DLD1 (cell line): ENCODE data around the gene FAXDC2.

ENCODE experiments used
- in situ Hi-C: cut with HindIII; loops from 2 replicates; pipeline ENCODE4 v1.10.0; 2017; ENCODE audit warnings: low sequenced_read_pairs

The FAXDC2 gene, protein sequence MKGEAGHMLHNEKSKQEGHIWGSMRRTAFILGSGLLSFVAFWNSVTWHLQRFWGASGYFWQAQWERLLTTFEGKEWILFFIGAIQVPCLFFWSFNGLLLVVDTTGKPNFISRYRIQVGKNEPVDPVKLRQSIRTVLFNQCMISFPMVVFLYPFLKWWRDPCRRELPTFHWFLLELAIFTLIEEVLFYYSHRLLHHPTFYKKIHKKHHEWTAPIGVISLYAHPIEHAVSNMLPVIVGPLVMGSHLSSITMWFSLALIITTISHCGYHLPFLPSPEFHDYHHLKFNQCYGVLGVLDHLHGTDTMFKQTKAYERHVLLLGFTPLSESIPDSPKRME

GRCh38 chr5:154850255-154851062 lies at the start of gene FAXDC2:
Gene FAXDC2 (minus strand): TSS chr5:154850603. CDS start chr5:154838178, 12,425 bp downstream.
- in situ Hi-C loops = no loop called here

GRCh38 chr5:154900066-154900465 lies 49.7 kb upstream of the FAXDC2 start:
- in situ Hi-C loops = no loop called here

DNA sequence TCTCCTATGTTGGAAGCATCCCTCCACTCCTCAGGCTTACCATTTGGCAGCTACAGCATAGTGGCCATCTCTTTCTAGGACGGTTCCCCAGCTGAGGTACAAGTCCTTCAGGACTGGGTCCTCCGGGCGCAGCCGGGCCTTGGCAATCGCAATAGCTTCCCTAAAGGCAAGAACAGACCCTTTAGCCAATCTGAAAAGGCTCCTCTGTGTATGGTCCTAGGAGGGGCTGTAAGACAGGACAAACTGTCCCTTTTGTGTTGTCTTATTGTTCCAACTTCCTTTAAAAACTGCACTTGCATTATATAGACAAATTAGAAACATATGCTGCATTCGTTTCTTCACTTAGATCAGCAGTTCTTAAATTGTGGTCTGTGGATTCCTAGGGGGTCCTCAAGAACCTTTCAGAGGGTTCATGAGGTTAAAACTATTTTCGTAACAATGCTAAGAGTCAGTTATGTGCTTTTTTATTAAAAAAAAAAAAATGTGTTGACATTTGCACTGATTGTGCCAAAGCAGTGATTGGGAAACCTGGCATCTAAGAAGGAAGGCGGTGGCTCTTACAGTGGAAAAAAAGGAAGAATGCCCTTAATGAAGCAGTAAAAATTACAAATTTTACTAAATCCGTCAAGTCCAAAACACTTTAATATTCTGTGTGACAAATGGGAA lies 48.9 kb upstream of the FAXDC2 start:
- in situ Hi-C loops = loop anchor here (25.0 kb wide), 1 partner anchor 112 kb away; no protein-coding TSS in a partner anchor

- in situ Hi-C loops = loop anchor here (25.0 kb wide), 1 partner anchor 111 kb away; no protein-coding TSS in a partner anchor
These were observed 47.8 kb upstream of the FAXDC2 start for GRCh38 chr5:154898210-154898609.

GRCh38 chr5:154896562-154897165 lies 46.3 kb upstream of the FAXDC2 start:
- in situ Hi-C loops = loop anchor here (25.0 kb wide), 1 partner anchor 109 kb away; no protein-coding TSS in a partner anchor

DNA sequence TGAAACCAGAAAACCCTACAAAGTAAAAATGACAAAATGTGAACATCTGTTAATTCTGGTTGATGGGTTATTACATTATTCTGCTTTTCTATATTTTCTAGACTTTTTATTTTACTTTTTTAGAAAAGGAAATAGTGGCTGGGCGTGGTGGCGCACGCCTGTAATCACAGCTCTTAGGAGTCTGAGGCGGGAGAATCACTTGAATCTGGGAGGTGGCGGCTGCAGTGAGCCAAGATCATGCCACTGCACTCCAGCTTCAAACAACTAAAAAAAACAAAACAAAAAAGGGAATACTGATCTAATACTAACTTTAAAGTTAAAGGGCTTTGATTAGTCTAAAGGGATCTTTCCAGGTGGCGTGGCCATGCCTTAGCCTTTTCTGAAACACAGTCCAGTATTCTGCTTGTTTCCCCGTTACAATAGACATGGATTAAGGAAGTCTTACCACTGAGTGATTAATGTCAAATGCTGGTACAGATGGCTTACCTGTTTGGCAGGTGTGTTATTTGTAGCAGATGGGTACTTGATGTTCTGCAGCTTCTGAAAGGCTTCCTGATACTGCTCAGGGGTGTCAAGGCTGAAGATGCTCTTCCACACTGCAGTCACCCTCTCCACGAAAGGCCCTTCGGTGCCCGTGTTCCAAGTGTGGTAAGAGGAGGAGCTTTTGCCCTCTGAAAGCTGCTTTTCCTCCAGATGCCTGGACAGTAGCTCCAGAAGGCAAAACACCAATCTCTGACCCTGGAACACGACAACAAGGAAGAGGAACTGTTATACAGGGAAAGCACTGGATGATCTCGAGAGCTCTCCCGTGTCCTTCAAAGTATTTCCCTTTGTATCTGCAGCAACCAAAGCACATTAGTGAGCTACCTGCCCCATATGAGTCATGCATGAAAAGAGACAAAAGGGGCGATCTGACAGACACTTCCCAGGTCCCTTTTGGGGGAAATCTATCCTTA lies 45.5 kb upstream of the FAXDC2 start:
- in situ Hi-C loops = loop anchor here (25.0 kb wide), 1 partner anchor 109 kb away; no protein-coding TSS in a partner anchor

GRCh38 chr5:154893381-154893780 lies 43.0 kb upstream of the FAXDC2 start:
- in situ Hi-C loops = loop anchor here (25.0 kb wide), 1 partner anchor 106 kb away; no protein-coding TSS in a partner anchor

DNA sequence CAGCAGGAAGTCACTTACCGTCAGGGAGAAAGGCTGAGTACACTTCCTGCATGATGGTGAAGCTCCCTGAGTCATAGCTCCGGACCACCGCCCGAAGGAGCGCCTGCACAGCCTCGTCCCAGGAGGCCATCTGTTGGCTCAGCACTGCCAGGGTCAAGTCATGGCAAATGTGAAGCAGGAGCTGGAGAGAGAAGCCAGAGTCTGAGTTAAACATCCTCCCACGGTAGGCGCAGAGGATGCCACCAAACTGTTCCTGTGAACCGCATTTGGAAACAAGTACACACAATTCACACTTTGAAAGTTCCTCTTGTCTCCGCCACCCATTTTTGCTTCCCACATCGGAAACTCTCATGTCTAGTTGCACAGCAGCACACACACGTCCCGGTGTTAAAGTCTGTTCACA lies 42.0 kb upstream of the FAXDC2 start:
- in situ Hi-C loops = loop anchor here (25.0 kb wide), 1 partner anchor 105 kb away; no protein-coding TSS in a partner anchor

- in situ Hi-C loops = loop anchor here (25.0 kb wide), 1 partner anchor 98 kb away; no protein-coding TSS in a partner anchor
These were observed 35.0 kb upstream of the FAXDC2 start for GRCh38 chr5:154885439-154885838.

DNA sequence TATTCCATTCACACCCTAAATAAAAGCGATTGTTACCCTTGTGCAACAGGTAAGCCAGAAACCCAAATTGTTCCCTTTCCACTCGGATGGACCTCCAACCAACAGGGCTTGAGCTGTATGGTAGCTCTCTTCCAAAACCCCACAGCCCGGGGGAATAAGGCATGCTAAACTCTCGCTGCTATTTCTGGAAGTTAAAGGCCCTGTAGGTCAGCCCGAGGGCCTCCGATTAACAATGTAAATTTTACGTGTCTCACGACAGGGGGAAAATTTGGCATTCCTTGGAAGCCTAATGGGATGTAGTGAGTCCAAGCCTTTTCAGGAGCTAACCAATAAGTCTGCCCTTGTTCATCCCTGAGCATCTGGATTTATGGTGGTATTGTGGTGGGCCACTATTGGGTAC lies 34.0 kb upstream of the FAXDC2 start:
- in situ Hi-C loops = loop anchor here (25.0 kb wide), 1 partner anchor 97 kb away; no protein-coding TSS in a partner anchor

DNA sequence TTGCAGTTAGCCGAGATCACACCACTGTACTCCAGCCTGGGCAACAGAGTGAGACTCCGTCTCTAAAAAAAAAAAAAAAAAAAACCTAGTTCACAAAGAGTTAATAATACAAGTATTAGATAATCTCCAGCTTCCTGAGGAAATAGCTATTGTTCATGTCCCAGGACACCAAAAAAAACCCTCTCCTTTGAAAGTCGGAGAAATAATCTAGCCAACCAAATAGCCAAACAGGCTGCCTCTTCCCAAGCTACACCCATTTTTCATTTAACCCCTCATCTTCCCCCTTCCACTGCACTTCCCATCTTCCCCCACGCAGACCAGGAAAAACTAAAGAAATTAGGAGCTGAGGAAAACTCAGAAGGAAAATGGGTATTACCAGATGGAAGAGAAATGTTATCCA lies 31.6 kb upstream of the FAXDC2 start:
- in situ Hi-C loops = loop anchor here (25.0 kb wide), 1 partner anchor 95 kb away; no protein-coding TSS in a partner anchor

DNA sequence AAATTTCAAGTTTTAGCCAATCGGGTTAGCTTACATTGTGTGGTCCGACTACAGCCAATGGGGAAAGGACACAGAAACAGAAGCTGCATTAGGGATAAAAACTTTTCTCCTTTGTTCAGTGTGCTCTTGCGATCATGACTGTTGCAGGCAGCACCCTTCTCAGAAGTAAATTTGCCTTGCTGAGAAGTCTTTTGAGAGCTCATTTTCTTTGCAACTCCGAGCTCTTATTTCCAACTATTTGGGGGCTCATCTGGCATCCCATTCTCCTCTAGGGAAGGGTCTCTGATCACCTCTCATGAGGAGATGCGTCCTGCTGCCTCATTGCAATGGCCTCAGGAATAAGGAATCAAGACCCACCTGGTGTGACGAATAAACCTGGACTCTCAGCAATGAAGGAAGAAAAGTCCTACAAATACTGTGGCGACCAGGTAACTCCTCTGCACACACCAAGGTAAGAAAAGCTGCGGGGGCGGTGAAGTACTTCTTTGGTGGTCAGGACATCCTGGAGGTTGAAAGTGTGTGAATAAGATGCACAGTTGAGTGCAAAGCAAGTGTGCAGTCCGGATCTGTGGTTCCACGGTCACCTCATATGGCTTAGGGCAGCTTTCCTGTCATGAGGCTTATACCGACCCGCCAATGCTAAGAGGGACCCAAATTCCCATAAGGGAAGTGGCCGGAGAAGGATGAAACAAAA lies 28.4 kb upstream of the FAXDC2 start:
- in situ Hi-C loops = loop anchor here (25.0 kb wide), 1 partner anchor 91 kb away; no protein-coding TSS in a partner anchor

- in situ Hi-C loops = no loop called here
These were observed 23.5 kb upstream of the FAXDC2 start for GRCh38 chr5:154873791-154874331.

GRCh38 chr5:154871734-154872133 lies 21.3 kb upstream of the FAXDC2 start:
- in situ Hi-C loops = no loop called here

GRCh38 chr5:154868702-154869101 lies 18.3 kb upstream of the FAXDC2 start:
- in situ Hi-C loops = no loop called here

GRCh38 chr5:154866841-154867240 lies 16.4 kb upstream of the FAXDC2 start:
- in situ Hi-C loops = no loop called here

GRCh38 chr5:154865466-154866184 lies 15.2 kb upstream of the FAXDC2 start:
- in situ Hi-C loops = no loop called here
